Peyer's patch (tissue), 4 donors: ENCODE results near the gene GALNT9. TPM values are rescaled to one million over a fixed set of nuclear protein-coding genes. Genes with fewer than 3 reads are reported as not detected.

Experiments used
- DNase-seq, 3 donors: peaks; one replicate each; pipeline ENCODE4 v3.0.0-alpha.2; 2017 to 2019
- H3K27ac ChIP-seq, 4 donors: fragments of 200-600 bp; sonication (generic); one replicate each; pipeline ENCODE4 v1.5.1; 2016 to 2019
- H3K27me3 ChIP-seq, 2 donors: fragments of 200-600 bp; sonication (generic); one replicate each; pipeline ENCODE4 v1.5.1; 2019
- H3K36me3 ChIP-seq, 3 donors: fragments of 200-600 bp; sonication (generic); one replicate each; pipeline ENCODE4 v1.5.1; 2016 to 2019
- H3K4me1 ChIP-seq, 4 donors: fragments of 200-600 bp; sonication (generic); one replicate each; pipeline ENCODE4 v1.5.1; 2016 to 2019
- H3K4me3 ChIP-seq, 4 donors: fragments of 200-600 bp; sonication (generic); 1 replicate in 3 of 4; 2 replicates in 1 of 4; pipeline ENCODE4 v1.5.1; 2016 to 2019; ENCODE audit warnings: mild to moderate bottlenecking in 1 of 4
- H3K9me3 ChIP-seq, 4 donors: fragments of 200-600 bp; sonication (generic); one replicate each; pipeline ENCODE4 v1.5.1; 2016 to 2019; ENCODE audit warnings: mild to moderate bottlenecking in 1 of 4
- POLR2A ChIP-seq, 2 donors: fragments of 450-650 bp; IDR thresholded peaks; one replicate each; pipeline ENCODE4 v1.5.1; 2017; ENCODE audit warnings: antibody characterized with exemption in 2 of 2, mild to moderate bottlenecking in 2 of 2, moderate library complexity in 2 of 2
- total RNA-seq, 4 donors: library from RNA; depleted of rRNA; stranded (reverse); fragments of >200 nt; gene quantifications; one replicate each; pipeline ENCODE4 v1.1.0, GENCODE V29; 2016
- TF ChIP-seq, protein P1 (sequence below), 6 experiments: fragments of 450-650 bp in 4 of 6; fragments of 200-600 bp in 2 of 6; sonication (generic) in 1 of 6; IDR thresholded peaks; one replicate each; pipeline ENCODE4 v1.5.1; 2017 to 2019; ENCODE audit warnings: antibody characterized with exemption in 6 of 6, mild to moderate bottlenecking in 3 of 6, moderate library complexity in 1 of 6

The GALNT9 gene
- total RNA-seq, 4 donors from 2014 or later = not detected

GRCh38 chr12:132338781-132339180, 9.4 kb upstream of the GALNT9 start:
- Histone ChIP-seq H3K27ac (no peak overlapping the region), H3K4me1 (no peaks in the 10 kb centered on the region), H3K4me3 (no peak overlapping the region), H3K9me3 (no peaks in the 10 kb centered on the region), H3K36me3 (no peaks in the 10 kb centered on the region), H3K27me3 (no peaks in the 10 kb centered on the region)
- DNase-seq = no peak
- TF ChIP-seq POLR2A (IDR thresholded peaks at IDR 0.05) = no peak
- TF ChIP-seq, protein P1, sequence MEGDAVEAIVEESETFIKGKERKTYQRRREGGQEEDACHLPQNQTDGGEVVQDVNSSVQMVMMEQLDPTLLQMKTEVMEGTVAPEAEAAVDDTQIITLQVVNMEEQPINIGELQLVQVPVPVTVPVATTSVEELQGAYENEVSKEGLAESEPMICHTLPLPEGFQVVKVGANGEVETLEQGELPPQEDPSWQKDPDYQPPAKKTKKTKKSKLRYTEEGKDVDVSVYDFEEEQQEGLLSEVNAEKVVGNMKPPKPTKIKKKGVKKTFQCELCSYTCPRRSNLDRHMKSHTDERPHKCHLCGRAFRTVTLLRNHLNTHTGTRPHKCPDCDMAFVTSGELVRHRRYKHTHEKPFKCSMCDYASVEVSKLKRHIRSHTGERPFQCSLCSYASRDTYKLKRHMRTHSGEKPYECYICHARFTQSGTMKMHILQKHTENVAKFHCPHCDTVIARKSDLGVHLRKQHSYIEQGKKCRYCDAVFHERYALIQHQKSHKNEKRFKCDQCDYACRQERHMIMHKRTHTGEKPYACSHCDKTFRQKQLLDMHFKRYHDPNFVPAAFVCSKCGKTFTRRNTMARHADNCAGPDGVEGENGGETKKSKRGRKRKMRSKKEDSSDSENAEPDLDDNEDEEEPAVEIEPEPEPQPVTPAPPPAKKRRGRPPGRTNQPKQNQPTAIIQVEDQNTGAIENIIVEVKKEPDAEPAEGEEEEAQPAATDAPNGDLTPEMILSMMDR (IDR thresholded peaks at IDR 0.05) = no peak

- TF ChIP-seq POLR2A (IDR thresholded peaks at IDR 0.05) = no peak
- TF ChIP-seq, protein P1 (IDR thresholded peaks at IDR 0.05) = no peak
- Histone ChIP-seq H3K4me3 (no peak overlapping the region), H3K27me3 (no peaks in the 10 kb centered on the region), H3K9me3 (no peaks in the 10 kb centered on the region), H3K27ac (no peak overlapping the region), H3K4me1 (no peaks in the 10 kb centered on the region), H3K36me3 (no peaks in the 10 kb centered on the region)
- DNase-seq = no peak
Observed at GRCh38 chr12:132338311-132338710, 8.9 kb upstream of the GALNT9 start.

DNA sequence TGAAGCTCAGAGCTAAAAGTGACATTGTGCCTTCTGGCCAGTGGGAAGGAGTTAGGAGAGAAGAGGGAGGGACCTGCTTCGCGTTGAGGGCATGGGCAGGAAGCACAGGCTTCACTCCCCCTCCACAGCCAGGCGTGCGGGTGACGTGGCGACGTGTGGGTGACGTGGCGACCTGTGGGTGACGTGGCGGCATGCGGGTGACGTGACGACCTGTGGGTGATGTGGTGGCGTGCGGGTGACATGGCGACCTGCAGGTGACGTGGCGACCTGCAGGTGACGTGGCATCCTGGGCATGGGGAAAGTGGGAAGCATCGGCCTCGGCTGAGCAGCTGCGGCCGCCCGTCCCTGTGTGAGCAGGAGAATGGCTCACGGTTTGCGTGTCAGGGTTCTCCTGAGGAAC, 8.2 kb upstream of the GALNT9 start:
- no peaks in the 10 kb centered on the region for H3K36me3 ChIP-seq
- DNase-seq = no peak
- no peaks in the 10 kb centered on the region for H3K4me1 ChIP-seq
- H3K27me3 ChIP-seq = no peaks in the 10 kb centered on the region
- H3K9me3 ChIP-seq = no peaks in the 10 kb centered on the region
- TF ChIP-seq, protein P1 (IDR thresholded peaks at IDR 0.05) = no peak
- TF ChIP-seq POLR2A (IDR thresholded peaks at IDR 0.05) = no peak
- H3K27ac ChIP-seq = no peak overlapping the region
- H3K4me3 ChIP-seq = no peak overlapping the region

DNA sequence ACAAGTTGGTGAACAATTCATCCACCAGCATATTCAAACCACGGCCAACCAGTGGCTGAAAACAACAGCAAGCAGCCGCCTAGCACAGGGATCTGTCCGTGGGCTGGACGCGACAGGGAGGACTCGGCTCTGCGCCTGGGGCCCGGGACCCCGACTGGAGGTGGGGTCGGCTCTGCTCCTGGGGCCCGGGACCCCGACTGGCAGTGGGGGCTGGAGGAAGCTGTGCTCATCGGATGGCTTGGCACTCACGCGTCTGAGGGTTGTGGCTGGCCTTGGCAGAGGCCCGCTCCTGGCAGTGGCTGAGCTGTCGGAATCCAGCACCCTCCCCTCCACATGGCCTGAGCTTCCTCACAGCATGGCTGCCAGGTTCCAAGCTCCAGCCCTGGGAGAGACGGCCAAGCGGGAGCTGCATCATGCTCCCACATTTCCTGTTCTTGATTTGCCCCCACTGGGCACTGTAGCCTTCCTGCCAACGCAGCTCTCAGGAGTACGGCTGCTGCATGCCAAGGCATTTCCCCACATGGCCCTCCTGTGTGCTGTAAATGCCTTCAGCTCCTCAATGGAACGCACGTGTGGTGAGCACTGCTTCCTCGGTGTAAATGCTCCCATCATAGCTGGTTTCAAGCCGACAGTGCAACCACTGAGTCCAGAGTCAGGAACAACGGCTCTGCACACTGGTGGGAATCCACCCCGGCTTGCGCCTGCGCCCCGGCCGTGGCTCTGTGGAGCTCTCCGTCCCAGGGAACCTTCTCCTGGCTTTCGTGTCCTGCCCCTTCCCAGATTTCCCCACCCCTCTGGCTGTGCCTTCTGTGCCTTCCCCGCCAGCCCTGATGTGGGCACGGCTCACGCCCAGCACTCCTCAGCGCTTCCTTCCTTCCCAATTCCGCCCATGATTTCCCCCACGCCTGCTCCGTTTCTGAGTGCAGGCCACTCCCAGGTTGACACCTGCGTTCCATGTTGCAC, 7.3 kb upstream of the GALNT9 start:
- no peak overlapping the region for H3K27ac ChIP-seq
- no peaks in the 10 kb centered on the region for H3K27me3 ChIP-seq
- no peak for DNase-seq
- no peaks in the 10 kb centered on the region for H3K9me3 ChIP-seq
- TF ChIP-seq, protein P1 (IDR thresholded peaks at IDR 0.05) = no peak
- no peak for TF ChIP-seq POLR2A (IDR thresholded peaks at IDR 0.05)
- H3K4me1 ChIP-seq = no peaks in the 10 kb centered on the region
- no peaks in the 10 kb centered on the region for H3K36me3 ChIP-seq
- no peak overlapping the region for H3K4me3 ChIP-seq

DNA sequence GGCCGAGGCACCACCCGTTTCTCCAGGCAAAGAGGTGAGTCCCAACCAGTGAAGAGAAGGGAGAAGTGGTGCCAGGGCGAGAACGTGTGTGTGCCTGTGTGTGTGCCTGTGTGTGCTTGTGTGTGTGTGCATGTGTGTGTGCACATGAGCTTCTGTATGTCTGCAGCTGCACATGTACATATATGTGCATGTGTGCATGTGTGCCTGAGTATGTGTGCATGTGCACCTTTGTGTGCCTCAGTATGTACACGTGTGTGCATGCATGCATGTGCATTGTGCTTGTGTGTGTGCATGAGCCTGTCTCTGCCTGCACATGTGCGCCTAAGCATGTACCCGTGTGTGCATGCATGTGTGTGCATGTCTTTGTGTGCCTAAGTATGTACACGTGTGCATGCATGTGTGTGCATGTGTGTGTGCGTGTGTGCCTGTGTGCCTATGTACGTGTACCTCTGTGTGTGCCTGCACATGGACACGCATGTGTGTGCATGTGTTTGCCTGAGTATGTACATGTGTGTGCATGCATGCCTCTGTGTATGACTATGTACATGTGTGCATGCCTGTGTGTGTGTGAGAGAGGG, 5.9 kb upstream of the GALNT9 start:
- Histone ChIP-seq H3K9me3 (no peaks in the 10 kb centered on the region), H3K27me3 (peaks cover 0 to 1% of the 10 kb centered on the region in 2 donors), H3K36me3 (no peaks in the 10 kb centered on the region), H3K4me3 (no peak overlapping the region), H3K27ac (no peak overlapping the region), H3K4me1 (no peaks in the 10 kb centered on the region)
- TF ChIP-seq POLR2A (IDR thresholded peaks at IDR 0.05) = no peak
- TF ChIP-seq, protein P1 (IDR thresholded peaks at IDR 0.05) = no peak
- DNase-seq = no peak
